ENCODE results near the gene STUB1.
A peak's percentile ranks its signal among the peaks of the same experiment; 100 is the strongest.
"Not testable (repeated sequence)": the region's sequence is repeated elsewhere in the genome, so short reads cannot be mapped to it uniquely, and the experiment has no call there.

The STUB1 gene

DNA sequence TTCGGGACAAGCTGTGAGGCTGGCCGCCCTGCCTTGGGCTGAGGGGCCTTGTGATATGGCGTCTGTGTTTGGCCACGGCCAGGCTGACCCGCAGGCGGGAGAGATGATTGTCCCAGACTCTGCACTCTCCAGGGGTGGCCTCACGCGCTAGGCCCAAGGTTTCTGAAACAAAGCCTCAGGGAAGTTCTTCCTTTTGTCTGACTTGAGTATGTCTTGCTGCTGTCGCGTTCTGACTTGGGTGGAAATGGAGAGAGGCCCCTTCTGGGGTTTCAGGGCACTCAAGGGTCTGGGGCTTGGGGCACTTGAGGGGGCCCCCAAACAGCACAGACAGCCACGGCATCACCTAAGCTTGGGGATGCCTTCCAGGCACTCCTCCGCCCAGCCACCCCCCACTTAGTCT is 30.9 kb downstream of the STUB1 start:
- DNase-seq (ENCODE audit: low read depth in 2 of 2, low spot score in 1 of 2): no peak

DNA sequence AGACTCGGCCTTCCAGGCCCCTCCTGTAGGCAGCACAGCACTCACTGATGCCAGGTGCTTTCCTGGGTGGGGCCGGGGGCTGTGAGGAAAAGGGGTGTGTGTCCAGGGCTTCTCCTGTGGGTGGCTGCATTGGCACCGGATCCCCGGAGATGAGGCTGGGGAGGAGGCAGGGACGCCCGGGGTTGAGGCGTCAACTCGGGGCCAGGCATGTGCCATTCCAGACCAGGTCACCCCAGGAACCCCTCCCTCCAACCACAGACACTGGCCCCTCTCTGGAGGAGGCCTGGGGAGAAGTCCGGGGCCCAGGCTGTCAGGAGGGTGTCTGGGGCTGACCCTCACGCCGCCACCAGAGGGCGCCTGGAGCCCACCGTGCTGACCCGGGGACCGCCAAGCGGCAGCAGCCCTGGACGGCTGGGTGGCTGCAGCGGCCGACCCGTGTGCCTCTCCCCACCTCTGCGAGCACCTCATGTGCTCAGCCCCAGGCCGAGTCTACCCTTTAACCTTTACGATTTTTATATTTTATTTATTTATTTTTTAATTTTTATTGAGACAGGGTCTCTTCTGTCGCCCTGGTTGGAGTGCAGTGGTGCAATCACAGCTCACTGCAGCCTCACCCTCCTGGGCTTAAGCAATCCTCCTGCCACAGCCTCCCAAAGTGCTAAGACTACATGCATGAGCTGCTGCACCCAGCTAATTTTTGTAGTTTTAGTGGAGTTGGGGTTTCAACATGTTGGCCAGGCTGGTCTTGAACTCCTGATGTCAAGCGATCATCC is 31.5 kb downstream of the STUB1 start:
- DNase-seq (ENCODE audit: low read depth in 2 of 2, low spot score in 1 of 2): peak; percentile 58 to 63

DNA sequence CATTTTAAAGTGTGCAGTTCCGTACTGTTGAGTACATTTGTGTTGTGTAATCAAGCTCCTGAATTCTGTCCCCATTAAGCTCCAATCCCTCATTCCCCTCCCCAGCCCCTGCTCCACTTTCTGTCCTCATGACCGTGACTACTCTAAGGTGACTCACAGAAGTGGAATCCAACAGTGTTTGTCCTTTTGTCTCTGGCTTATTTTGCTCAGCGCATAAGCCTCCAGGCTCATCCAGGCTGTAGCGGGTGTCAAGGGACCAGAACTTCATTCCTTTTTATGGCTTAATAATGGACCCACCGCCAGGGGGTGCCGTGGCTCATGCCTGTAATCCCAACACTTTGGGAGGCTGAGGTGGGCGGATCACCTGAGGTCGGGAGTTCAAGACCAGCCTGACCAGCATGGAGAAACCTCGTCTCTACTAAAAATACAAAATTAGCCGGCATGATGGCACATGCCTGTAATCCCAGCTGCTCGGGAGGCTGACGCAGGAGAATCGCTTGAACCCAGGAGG is 32.6 kb downstream of the STUB1 start:
- DNase-seq (ENCODE audit: low read depth in 2 of 2, low spot score in 1 of 2): not testable (repeated sequence)

DNA sequence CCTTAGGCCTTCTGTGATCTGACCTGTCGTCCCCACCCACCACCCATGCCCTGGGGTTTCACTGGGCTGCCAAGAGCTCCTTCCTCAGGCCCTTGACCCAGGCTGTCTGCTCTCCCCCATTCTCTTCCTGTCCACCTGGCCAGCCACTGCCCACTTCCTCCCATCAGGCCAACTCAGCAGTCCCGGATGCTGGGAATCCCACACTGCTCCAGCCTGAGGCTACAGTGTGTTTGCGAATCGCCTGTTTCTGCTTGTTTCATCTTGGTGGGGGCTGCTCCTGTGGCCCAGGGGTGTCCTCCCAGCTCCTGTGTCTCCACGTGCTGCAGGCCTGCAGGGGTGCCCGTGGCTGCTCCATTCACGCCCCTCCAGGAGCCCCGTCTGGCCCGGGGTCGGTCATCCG is 33.9 kb downstream of the STUB1 start:
- DNase-seq (ENCODE audit: low read depth in 2 of 2, low spot score in 1 of 2): no peak

DNA sequence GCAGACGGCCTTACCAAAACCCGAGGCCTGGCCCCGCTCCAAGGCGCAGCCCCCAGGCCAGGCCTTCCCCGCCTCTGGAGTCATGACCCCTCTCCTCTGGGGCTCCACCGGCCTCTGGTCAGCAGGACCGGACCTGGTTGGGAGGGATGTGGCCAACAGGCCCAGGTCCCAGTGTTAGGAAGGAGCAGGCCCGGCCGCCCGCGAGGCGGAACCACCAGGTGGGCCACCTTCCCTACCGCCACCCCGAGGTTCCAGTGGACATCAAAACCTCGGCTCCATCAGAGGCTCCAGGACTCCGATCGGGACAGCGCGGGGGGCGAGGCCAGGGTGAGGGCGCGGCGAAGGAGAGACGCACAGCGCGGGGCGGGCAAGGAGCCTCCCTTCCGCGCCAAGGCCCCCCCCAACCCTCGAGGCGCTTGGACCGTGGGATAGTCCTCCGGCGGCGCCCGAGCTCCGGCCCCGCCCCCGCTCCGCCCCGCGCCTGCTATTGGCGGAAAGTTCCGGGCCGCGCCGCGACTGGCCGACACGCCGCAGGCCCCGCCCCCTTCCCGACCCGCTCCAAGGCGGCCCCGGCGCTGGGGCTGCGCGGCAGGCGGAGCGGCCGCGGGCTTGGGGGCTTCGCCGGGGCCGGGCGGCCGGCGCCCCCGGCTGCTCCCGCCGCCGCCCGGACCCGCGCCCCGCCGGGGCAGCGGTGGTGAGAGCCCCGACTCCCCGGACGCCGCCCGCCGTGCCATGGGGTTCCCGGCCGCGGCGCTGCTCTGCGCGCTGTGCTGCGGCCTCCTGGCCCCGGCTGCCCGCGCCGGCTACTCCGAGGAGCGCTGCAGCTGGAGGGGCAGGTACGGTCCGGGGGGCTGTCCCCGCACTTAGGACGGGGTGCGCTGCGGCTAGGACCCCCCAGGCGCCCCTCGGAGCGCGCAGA is 34.6 kb downstream of the STUB1 start, which contains the start of gene METRN:
Gene METRN (plus strand): TSS at position 561 of the 919 bp plus-strand sequence. CDS start 172 bp downstream, at position 733.
- peak; percentile 76 to 77 for DNase-seq (ENCODE audit: low read depth in 2 of 2, low spot score in 1 of 2)

DNA sequence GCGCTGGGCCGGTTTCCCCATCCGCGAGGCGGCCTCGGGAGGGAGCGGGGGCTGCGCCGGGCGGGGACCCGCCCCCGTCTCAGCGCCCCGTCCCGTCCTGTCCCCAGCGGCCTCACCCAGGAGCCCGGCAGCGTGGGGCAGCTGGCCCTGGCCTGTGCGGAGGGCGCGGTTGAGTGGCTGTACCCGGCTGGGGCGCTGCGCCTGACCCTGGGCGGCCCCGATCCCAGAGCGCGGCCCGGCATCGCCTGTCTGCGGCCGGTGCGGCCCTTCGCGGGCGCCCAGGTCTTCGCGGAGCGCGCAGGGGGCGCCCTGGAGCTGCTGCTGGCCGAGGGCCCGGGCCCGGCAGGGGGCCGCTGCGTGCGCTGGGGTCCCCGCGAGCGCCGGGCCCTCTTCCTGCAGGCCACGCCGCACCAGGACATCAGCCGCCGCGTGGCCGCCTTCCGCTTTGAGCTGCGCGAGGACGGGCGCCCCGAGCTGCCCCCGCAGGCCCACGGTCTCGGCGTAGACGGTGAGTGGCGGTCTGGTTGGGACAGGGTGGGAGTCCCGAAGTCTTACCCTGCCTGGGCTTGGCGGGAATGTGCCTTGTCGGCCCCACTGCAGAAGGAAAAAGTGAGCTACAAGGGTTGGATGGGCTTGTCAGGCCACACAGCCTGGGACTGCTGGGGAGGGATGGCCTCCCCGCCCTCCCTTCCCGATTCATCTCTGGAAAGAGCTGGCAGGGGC is 35.4 kb downstream of the STUB1 start:
- DNase-seq (ENCODE audit: low read depth in 2 of 2, low spot score in 1 of 2): no peak

DNA sequence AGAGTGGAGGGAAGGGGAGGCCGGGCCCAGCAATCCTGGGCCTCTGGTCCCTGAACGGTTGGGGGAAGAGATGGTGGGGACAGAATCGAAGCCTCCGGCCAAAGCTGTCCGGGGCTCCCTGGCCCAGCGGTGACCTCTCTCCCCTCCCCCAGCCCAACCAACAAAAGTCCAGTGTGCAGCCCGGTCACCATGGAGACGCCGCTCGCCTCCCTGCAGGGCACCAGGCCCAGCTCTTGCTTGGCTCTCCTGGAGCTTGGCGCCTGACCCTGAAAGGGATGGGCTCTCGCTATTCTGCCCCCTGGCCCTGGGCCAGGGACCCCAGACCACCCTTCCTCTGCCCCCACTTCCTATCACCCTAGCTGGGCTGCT is 36.0 kb downstream of the STUB1 start:
- DNase-seq (ENCODE audit: low read depth in 2 of 2, low spot score in 1 of 2): no peak

DNA sequence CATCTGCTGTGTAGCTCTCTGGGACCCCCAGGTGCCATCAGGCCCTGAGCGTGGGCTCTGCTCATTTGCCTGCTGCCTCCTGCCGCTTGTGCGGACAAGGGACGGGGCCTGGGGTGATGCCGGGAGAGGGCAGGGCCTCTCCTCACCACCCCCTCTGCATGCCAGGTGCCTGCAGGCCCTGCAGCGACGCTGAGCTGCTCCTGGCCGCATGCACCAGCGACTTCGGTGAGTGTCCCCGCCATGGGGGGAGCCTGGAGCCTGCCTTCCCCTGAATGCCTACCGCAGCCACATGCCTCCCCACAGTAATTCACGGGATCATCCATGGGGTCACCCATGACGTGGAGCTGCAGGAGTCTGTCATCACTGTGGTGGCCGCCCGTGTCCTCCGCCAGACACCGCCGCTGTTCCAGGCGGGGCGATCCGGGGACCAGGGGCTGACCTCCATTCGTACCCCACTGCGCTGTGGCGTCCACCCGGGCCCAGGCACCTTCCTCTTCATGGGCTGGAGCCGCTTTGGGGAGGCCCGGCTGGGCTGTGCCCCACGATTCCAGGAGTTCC is 36.6 kb downstream of the STUB1 start:
- no peak for DNase-seq (ENCODE audit: low read depth in 2 of 2, low spot score in 1 of 2)

DNA sequence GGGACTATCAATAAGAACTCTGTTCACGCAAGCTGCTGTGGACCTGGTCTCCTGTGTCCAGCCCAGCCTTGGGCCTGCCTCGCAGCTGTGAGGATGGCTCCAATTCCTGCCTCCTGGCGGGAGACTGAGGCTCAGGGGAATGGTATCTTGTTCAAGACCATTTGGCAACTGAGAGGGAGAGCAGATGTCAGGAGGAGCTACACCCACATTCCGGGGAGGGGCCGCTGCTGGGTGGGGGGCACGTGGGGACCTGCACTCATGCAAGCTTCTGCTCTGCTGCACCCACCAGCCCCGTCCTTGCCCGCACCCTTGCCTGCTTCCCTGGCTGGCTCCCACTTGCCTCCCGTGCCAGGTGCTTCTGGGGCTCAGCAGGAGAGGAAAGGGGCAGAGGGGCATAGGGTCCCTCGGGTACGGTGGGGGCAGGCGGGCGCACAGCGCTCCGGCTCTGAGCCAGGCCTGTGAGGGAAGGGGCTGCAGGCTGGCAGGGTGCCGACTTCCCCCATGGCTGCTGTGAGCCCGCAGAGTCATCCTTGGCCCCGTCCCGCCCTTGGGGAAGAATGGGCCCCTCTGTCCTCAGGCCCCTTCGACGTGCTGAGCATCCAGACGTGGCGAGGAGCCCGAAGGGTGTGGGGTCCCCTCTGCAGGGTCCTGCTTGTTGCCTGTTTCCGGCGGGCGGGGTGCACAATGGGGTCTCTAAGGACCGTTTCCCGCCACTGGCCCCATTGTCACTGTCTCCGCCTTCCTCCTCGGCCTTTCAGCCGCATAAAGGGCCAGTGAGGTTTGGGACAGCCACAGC is 37.4 kb downstream of the STUB1 start:
- DNase-seq (ENCODE audit: low read depth in 2 of 2, low spot score in 1 of 2): no peak

DNA sequence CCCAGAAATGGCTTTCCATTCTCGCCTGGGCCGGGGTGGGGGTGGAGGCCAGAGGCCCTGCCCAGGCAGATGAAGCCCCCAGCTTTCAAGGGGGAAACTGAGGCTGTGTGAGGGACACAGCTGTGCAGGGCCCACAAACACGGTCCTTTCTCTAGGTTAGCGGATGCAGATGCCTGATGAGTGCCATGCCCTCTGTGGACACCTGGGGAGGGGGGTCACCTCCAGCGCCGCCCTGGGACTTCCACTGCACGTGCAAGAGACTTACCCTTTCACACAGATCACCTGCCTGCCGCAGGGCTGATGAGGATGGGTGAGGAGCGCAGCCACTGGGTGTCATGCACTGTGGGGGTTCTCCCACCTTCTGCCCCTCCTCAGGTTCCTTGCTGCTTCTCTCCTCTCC is 38.2 kb downstream of the STUB1 start:
- DNase-seq (ENCODE audit: low read depth in 2 of 2, low spot score in 1 of 2): no peak

DNA sequence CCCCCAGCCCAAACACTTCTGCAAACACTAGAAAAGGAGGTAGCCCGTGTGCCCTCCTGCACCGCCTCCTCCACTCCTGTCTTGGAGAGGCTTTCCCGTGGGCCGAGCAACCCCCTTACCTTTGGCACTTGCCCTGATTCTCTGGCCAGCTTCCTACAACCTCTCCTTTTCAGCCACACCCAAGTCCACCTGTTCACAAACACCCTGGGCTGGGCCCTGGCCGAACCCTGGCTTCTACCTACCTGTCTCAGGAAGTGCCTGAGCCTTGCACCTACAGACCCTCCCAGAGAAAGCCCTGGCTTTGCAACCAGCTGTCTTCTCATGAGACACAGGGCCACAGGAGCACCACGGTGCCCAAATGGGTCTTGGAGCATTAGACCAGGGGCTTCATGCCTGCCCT is 38.7 kb downstream of the STUB1 start:
- no peak for DNase-seq (ENCODE audit: low read depth in 2 of 2, low spot score in 1 of 2)

DNA sequence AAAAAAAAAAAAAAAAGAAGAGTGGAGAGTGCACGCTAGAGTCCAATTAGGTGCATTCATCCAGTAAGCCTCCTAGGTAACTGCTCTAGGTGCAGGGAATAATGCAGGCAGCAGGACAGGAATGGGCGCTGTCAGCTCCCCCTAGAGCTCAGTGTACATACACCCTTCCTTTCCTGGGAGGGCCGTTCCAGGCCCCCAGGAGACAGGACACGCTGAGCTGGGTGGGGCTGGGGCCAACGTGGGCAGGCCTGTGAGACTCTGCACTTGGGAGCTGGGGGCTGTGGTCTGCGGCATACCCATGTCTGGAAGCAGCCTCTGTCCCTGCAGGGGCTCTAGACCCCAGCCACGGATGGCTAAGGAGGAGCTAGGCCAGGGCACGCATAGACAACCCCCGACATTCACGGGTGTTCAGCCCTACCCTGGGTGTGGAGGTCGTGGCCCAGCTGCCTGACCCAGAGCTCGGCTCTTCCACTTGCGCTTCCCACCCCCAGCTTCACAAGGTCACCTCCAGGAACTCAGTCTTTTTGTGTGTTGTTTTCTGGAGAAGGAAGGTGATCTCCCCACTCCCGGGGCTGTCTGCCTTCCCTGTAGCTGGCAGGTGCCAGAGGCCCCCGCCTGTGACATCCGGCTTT is 39.7 kb downstream of the STUB1 start:
- no peak for DNase-seq (ENCODE audit: low read depth in 2 of 2, low spot score in 1 of 2)

DNA sequence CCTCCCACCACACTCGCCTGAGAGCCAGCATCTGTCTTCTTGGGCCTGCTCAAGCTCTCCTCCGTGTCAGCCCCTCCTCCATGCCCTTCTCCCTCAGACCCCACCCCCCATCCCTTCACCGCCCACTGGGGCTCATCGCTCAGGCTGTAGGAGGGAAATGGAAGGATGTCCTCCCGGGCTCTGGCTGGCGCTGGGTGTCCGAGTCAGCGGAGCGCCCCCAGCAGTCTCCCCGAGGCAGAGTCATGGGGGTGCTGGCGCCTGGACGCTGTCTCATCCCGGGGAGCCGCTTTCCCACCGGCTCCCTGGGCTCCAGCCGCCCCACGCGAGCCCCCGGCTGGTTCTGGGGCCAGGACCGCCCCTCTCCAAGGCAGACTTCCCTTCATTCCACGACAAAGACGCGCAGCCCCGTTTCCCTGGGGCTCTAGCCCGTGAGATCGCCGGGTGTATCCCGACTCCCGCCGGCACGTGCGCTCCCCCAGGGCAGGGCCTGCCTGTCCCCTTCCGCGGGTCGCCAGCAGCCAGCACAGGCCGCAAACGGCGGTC is 40.3 kb downstream of the STUB1 start:
- no peak for DNase-seq (ENCODE audit: low read depth in 2 of 2, low spot score in 1 of 2)

DNA sequence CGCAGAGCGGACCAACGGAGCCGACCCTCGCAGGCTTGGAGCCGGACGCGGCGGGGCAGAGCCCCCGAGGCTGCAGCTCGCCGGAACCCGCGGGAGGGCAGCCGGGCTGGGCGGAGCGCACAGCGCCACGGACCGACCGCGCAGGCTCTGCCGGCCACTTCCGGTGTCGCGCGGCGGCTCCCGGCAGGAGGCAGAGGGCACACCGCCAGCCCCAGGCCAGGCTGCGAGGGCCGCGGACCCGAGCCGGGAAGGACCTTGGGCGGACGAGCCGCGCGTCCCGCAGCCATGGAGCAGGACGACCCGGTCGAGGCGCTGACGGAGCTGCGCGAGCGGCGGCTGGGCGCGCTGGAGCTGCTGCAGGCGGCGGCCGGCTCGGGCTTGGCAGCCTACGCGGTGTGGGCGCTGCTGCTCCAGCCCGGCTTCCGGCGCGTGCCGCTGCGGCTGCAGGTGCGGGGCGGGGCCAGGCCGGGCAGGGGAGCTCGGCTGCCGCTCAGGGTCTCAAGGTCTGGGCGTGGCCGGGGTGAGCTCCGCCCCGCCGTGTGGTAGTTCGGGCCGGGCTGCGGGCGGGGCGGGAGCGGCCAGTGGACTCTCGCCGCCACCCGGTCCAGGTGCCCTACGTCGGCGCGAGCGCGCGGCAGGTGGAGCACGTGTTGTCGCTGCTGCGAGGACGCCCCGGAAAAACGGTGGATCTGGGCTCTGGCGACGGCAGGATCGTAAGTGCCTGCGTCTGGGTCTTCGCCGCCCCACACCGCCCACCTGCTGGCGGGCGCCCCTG is 41.0 kb downstream of the STUB1 start, which contains the start of gene ANTKMT:
Gene ANTKMT (plus strand): TSS at position 157 of the 775 bp plus-strand sequence. CDS start 129 bp downstream, at position 286.
- DNase-seq (ENCODE audit: low read depth in 2 of 2, low spot score in 1 of 2): peak in 1 of 2 donors; percentile 42

DNA sequence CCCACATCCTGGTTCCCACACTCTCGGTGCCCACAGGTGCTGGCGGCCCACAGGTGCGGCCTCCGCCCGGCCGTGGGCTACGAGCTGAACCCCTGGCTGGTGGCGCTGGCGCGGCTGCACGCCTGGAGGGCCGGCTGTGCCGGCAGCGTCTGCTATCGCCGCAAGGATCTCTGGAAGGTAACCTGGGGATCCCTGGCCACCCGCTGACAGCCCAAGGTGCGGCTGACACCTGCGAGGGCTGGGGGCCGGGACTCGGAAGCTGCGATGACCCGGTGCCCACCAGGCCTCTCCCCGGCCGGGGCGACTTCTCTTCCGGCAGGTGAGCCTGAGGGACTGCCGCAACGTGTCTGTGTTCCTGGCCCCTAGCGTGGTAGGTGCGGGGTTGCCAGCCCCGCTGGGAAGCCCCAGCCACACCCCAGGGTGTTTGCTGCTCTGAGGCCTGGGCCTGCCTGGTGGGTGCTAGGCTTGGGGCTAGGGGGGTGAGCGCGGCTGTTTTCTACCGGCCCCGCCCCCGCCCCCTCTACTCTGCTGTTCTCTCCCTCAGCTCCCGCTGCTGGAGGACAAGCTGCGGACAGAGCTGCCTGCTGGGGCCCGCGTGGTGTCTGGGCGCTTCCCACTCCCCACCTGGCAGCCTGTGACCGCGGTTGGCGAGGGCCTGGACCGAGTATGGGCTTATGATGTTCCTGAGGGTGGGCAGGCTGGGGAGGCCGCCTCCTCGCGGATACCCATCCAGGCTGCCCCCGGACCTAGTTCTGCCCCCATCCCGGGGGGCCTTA is 41.7 kb downstream of the STUB1 start:
- DNase-seq (ENCODE audit: low read depth in 2 of 2, low spot score in 1 of 2): no peak

DNA sequence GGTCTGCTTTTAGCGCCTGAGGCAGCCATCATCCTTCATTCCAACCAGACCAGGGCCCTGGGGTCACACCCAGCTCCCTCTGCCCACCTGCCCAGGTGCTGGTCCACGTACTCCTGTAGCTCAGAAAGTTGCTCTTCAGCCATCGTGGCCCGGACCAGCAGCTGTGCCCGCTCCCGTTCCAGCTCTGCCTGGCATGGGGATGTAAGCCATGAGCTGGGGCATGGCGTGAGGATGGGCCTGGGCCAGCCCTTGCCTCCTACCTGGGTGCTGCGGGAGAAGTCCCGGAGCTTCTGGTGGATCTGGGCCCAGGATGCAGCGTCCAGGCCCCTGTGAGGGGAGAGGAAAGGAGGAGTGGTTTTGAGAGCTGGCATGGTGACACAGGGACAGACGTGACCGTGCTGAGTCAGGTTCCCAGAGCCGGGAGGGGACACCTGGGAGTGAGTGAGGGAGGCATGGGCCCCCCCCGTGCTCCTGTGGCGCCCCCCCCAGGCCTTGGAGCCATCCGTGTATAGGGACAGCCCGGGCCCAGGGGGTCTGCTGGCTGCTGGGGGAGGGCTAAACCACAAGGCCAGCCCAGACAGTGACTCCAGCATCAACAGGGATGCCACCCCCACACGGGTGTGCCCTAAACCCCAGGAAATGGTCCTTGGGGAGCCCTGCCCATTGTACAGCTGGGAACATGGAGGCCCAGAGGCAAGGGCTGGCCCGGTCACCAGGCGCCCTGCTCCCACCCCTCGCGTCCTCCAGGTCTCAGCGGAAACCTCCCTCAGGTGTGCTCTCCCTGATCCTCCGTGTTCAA is 42.8 kb downstream of the STUB1 start:
- DNase-seq (ENCODE audit: low read depth in 2 of 2, low spot score in 1 of 2): no peak

DNA sequence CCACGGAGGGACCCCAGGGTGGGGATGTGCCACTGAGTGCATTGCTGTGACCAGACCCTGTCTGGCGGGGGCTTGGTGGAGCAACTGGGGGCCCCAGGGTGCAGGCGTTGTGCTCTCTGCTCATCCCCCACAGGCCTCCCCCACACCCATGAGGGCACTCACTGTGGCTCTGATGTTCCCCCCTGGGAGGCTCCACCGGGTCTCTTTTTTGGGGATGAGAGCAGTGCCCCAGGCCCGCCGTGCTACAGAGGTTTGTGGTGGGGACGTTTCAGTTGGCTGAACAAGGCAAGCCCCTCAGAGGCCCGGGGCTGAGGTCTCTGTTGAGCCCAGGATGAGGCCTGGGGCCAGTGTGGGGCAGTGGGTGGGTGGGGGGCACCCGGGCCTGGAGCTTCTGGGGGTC is 43.5 kb downstream of the STUB1 start:
- no peak for DNase-seq (ENCODE audit: low read depth in 2 of 2, low spot score in 1 of 2)

Data from stimulated activated CD8-positive, alpha-beta memory T cell treated with anti-CD3 and anti-CD28 coated beads, Interleukin-4, amount 100 ng/mL, for 1 hour (primary cell).